Measurements from ENCODE around the gene YOD1.

Gene YOD1

GRCh38 chr1:207070811-207071210, 19.8 kb upstream of the YOD1 start:
- no peak overlapping the region for H3K27ac ChIP-seq (ENCODE audit: low read length)

GRCh38 chr1:207069858-207070506, 19.0 kb upstream of the YOD1 start:
- H3K36me3 ChIP-seq (ENCODE audit: control insufficient read depth in 2 of 2, insufficient read depth in 2 of 2, low read length in 2 of 2), result peaks cover 4 to 34% of the 10 kb centered on the region in 2 donors
- no peak overlapping the region for H3K4me3 ChIP-seq (ENCODE audit: low read length in 2 of 2)
- no peak overlapping the region for H3K27ac ChIP-seq (ENCODE audit: low read length)

More at GRCh38 chr1:207070811-207071210, 19.8 kb upstream of the YOD1 start:
- H3K36me3 ChIP-seq (ENCODE audit: control insufficient read depth in 2 of 2, insufficient read depth in 2 of 2, low read length in 2 of 2), result peaks cover 4 to 34% of the 10 kb centered on the region in 2 donors
- no peaks in the 10 kb centered on the region for H3K4me1 ChIP-seq (ENCODE audit: control insufficient read depth, insufficient read depth, low read length)
- no peaks in the 10 kb centered on the region for H3K27me3 ChIP-seq (ENCODE audit: control insufficient read depth in 1 of 2, insufficient read depth in 2 of 2, low read length in 2 of 2)
- no peaks in the 10 kb centered on the region for H3K9me3 ChIP-seq (ENCODE audit: control insufficient read depth in 2 of 2, low read length in 2 of 2)
- no peak overlapping the region for H3K4me3 ChIP-seq (ENCODE audit: low read length in 2 of 2)
- H3K9ac ChIP-seq (ENCODE audit: low read length in 2 of 2), result no peak overlapping the region

GRCh38 chr1:207069061-207069460, 18.1 kb upstream of the YOD1 start:
- Histone ChIP-seq H3K9ac (ENCODE audit: low read length in 2 of 2) (no peak overlapping the region), H3K4me1 (ENCODE audit: control insufficient read depth, insufficient read depth, low read length) (no peaks in the 10 kb centered on the region), H3K4me3 (ENCODE audit: low read length in 2 of 2) (no peak overlapping the region), H3K27ac (ENCODE audit: low read length) (no peak overlapping the region), H3K27me3 (ENCODE audit: control insufficient read depth in 1 of 2, insufficient read depth in 2 of 2, low read length in 2 of 2) (no peaks in the 10 kb centered on the region), H3K36me3 (ENCODE audit: control insufficient read depth in 2 of 2, insufficient read depth in 2 of 2, low read length in 2 of 2) (peaks cover 5 to 34% of the 10 kb centered on the region in 2 donors), H3K9me3 (ENCODE audit: control insufficient read depth in 2 of 2, low read length in 2 of 2) (no peaks in the 10 kb centered on the region)

More at GRCh38 chr1:207069858-207070506, 19.0 kb upstream of the YOD1 start:
- Histone ChIP-seq H3K9me3 (ENCODE audit: control insufficient read depth in 2 of 2, low read length in 2 of 2) (no peaks in the 10 kb centered on the region), H3K27me3 (ENCODE audit: control insufficient read depth in 1 of 2, insufficient read depth in 2 of 2, low read length in 2 of 2) (no peaks in the 10 kb centered on the region), H3K9ac (ENCODE audit: low read length in 2 of 2) (no peak overlapping the region), H3K4me1 (ENCODE audit: control insufficient read depth, insufficient read depth, low read length) (no peaks in the 10 kb centered on the region)

- H3K27ac ChIP-seq (ENCODE audit: low read length), result no peak overlapping the region
- H3K27me3 ChIP-seq (ENCODE audit: control insufficient read depth in 1 of 2, insufficient read depth in 2 of 2, low read length in 2 of 2), result no peaks in the 10 kb centered on the region
- no peak overlapping the region for H3K9ac ChIP-seq (ENCODE audit: low read length in 2 of 2)
- no peaks in the 10 kb centered on the region for H3K9me3 ChIP-seq (ENCODE audit: control insufficient read depth in 2 of 2, low read length in 2 of 2)
- H3K4me1 ChIP-seq (ENCODE audit: control insufficient read depth, insufficient read depth, low read length), result no peaks in the 10 kb centered on the region
- peaks cover 18 to 43% of the 10 kb centered on the region in 2 donors for H3K36me3 ChIP-seq (ENCODE audit: control insufficient read depth in 2 of 2, insufficient read depth in 2 of 2, low read length in 2 of 2)
- H3K4me3 ChIP-seq (ENCODE audit: low read length in 2 of 2), result no peak overlapping the region
Observed at GRCh38 chr1:207067665-207068064, 16.7 kb upstream of the YOD1 start.

- Histone ChIP-seq H3K9ac (ENCODE audit: low read length in 2 of 2) (no peak overlapping the region), H3K27ac (ENCODE audit: low read length) (no peak overlapping the region), H3K27me3 (ENCODE audit: control insufficient read depth in 1 of 2, insufficient read depth in 2 of 2, low read length in 2 of 2) (no peaks in the 10 kb centered on the region), H3K4me1 (ENCODE audit: control insufficient read depth, insufficient read depth, low read length) (no peaks in the 10 kb centered on the region), H3K9me3 (ENCODE audit: control insufficient read depth in 2 of 2, low read length in 2 of 2) (no peaks in the 10 kb centered on the region), H3K36me3 (ENCODE audit: control insufficient read depth in 2 of 2, insufficient read depth in 2 of 2, low read length in 2 of 2) (peaks cover 18 to 43% of the 10 kb centered on the region in 2 donors), H3K4me3 (ENCODE audit: low read length in 2 of 2) (no peak overlapping the region)
Observed at GRCh38 chr1:207067185-207067584, 16.2 kb upstream of the YOD1 start.

- no peak overlapping the region for H3K4me3 ChIP-seq (ENCODE audit: low read length in 2 of 2)
- H3K9ac ChIP-seq (ENCODE audit: low read length in 2 of 2), result no peak overlapping the region
- H3K36me3 ChIP-seq (ENCODE audit: control insufficient read depth in 2 of 2, insufficient read depth in 2 of 2, low read length in 2 of 2), result peaks cover 21 to 37% of the 10 kb centered on the region in 2 donors
- H3K4me1 ChIP-seq (ENCODE audit: control insufficient read depth, insufficient read depth, low read length), result no peaks in the 10 kb centered on the region
- H3K27me3 ChIP-seq (ENCODE audit: control insufficient read depth in 1 of 2, insufficient read depth in 2 of 2, low read length in 2 of 2), result no peaks in the 10 kb centered on the region
- no peaks in the 10 kb centered on the region for H3K9me3 ChIP-seq (ENCODE audit: control insufficient read depth in 2 of 2, low read length in 2 of 2)
- H3K27ac ChIP-seq (ENCODE audit: low read length), result no peak overlapping the region
Observed at GRCh38 chr1:207064561-207064960, 13.6 kb upstream of the YOD1 start.

- Histone ChIP-seq H3K27ac (ENCODE audit: low read length) (no peak overlapping the region), H3K27me3 (ENCODE audit: control insufficient read depth in 1 of 2, insufficient read depth in 2 of 2, low read length in 2 of 2) (no peaks in the 10 kb centered on the region), H3K4me1 (ENCODE audit: control insufficient read depth, insufficient read depth, low read length) (no peaks in the 10 kb centered on the region), H3K4me3 (ENCODE audit: low read length in 2 of 2) (no peak overlapping the region), H3K9ac (ENCODE audit: low read length in 2 of 2) (no peak overlapping the region), H3K36me3 (ENCODE audit: control insufficient read depth in 2 of 2, insufficient read depth in 2 of 2, low read length in 2 of 2) (peaks cover 21 to 29% of the 10 kb centered on the region in 2 donors), H3K9me3 (ENCODE audit: control insufficient read depth in 2 of 2, low read length in 2 of 2) (no peaks in the 10 kb centered on the region)
Observed at GRCh38 chr1:207063014-207063413, 12.0 kb upstream of the YOD1 start.

GRCh38 chr1:207062058-207062457, 11.1 kb upstream of the YOD1 start:
- Histone ChIP-seq H3K9me3 (ENCODE audit: control insufficient read depth in 2 of 2, low read length in 2 of 2) (no peaks in the 10 kb centered on the region), H3K36me3 (ENCODE audit: control insufficient read depth in 2 of 2, insufficient read depth in 2 of 2, low read length in 2 of 2) (peaks cover 17 to 22% of the 10 kb centered on the region in 2 donors), H3K9ac (ENCODE audit: low read length in 2 of 2) (no peak overlapping the region), H3K27me3 (ENCODE audit: control insufficient read depth in 1 of 2, insufficient read depth in 2 of 2, low read length in 2 of 2) (no peaks in the 10 kb centered on the region), H3K4me1 (ENCODE audit: control insufficient read depth, insufficient read depth, low read length) (no peaks in the 10 kb centered on the region), H3K4me3 (ENCODE audit: low read length in 2 of 2) (no peak overlapping the region), H3K27ac (ENCODE audit: low read length) (no peak overlapping the region)

- H3K36me3 ChIP-seq (ENCODE audit: control insufficient read depth in 2 of 2, insufficient read depth in 2 of 2, low read length in 2 of 2), result peaks cover 17 to 19% of the 10 kb centered on the region in 2 donors
- no peak overlapping the region for H3K9ac ChIP-seq (ENCODE audit: low read length in 2 of 2)
- no peak overlapping the region for H3K27ac ChIP-seq (ENCODE audit: low read length)
- no peaks in the 10 kb centered on the region for H3K27me3 ChIP-seq (ENCODE audit: control insufficient read depth in 1 of 2, insufficient read depth in 2 of 2, low read length in 2 of 2)
- no peak overlapping the region for H3K4me3 ChIP-seq (ENCODE audit: low read length in 2 of 2)
- no peaks in the 10 kb centered on the region for H3K9me3 ChIP-seq (ENCODE audit: control insufficient read depth in 2 of 2, low read length in 2 of 2)
- no peaks in the 10 kb centered on the region for H3K4me1 ChIP-seq (ENCODE audit: control insufficient read depth, insufficient read depth, low read length)
Observed at GRCh38 chr1:207060596-207060995, 9.6 kb upstream of the YOD1 start.

- H3K4me1 ChIP-seq (ENCODE audit: control insufficient read depth, insufficient read depth, low read length), result no peaks in the 10 kb centered on the region
Observed at GRCh38 chr1:207059881-207060280, 8.9 kb upstream of the YOD1 start.

More at GRCh38 chr1:207059881-207060280, 8.9 kb upstream of the YOD1 start:
- H3K4me3 ChIP-seq (ENCODE audit: low read length in 2 of 2), result no peak overlapping the region
- H3K27me3 ChIP-seq (ENCODE audit: control insufficient read depth in 1 of 2, insufficient read depth in 2 of 2, low read length in 2 of 2), result no peaks in the 10 kb centered on the region
- no peak overlapping the region for H3K9ac ChIP-seq (ENCODE audit: low read length in 2 of 2)
- no peak overlapping the region for H3K27ac ChIP-seq (ENCODE audit: low read length)
- no peaks in the 10 kb centered on the region for H3K9me3 ChIP-seq (ENCODE audit: control insufficient read depth in 2 of 2, low read length in 2 of 2)
- H3K36me3 ChIP-seq (ENCODE audit: control insufficient read depth in 2 of 2, insufficient read depth in 2 of 2, low read length in 2 of 2), result peaks cover 17 to 19% of the 10 kb centered on the region in 2 donors

All from stomach smooth muscle (tissue), 2 donors.